Neural cell (in vitro differentiated cells): ENCODE measurements around the gene PTGIS. TPM values are rescaled to one million over a fixed set of nuclear protein-coding genes. Genes with fewer than 3 reads are reported as not detected.

ENCODE experiments used
- H2AFZ ChIP-seq: fragments of 200-600, 300-800 bp; sonication (generic), shearing (Covaris generic); 2 replicates; pipeline ENCODE4 v1.6.0; 2014; ENCODE audit warnings: low read depth, mild to moderate bottlenecking, antibody characterized with exemption, low read length, moderate library complexity
- H3F3A ChIP-seq: fragments of 200-600 bp; shearing (Covaris generic); 2 replicates; pipeline ENCODE4 v1.6.1; 2016; ENCODE audit warnings: mild to moderate bottlenecking, moderate library complexity, mixed read lengths, antibody characterized with exemption, low read length; ENCODE audit not compliant: insufficient read depth, poor library complexity, severe bottlenecking
- H3K27ac ChIP-seq: fragments of 200-600, 300-800 bp; sonication (generic), shearing (Covaris generic); 2 replicates; pipeline ENCODE4 v1.5.1; 2014; ENCODE audit warnings: mild to moderate bottlenecking, low read length, moderate library complexity
- H3K27me3 ChIP-seq: fragments of 300-800, 200-600 bp; sonication (generic), shearing (Covaris generic); 2 replicates; pipeline ENCODE4 v1.6.0; 2014; ENCODE audit warnings: mild to moderate bottlenecking, low read depth, low read length, moderate library complexity; ENCODE audit not compliant: insufficient read depth
- H3K36me3 ChIP-seq: fragments of 300-800, 200-600 bp; sonication (generic), shearing (Covaris generic); 2 replicates; pipeline ENCODE4 v1.5.1; 2014; ENCODE audit warnings: mild to moderate bottlenecking, antibody characterized with exemption, low read length, moderate library complexity; ENCODE audit not compliant: insufficient read depth
- H3K4me2 ChIP-seq: fragments of 300-800, 200-600 bp; sonication (generic), shearing (Covaris generic); 2 replicates; pipeline ENCODE4 v1.6.0; 2014; ENCODE audit warnings: mild to moderate bottlenecking, low read length
- H3K4me3 ChIP-seq: fragments of 300-800, 200-600 bp; sonication (generic), shearing (Covaris generic); 2 replicates; pipeline ENCODE4 v1.5.1; 2014; ENCODE audit warnings: mild to moderate bottlenecking, low read length, moderate library complexity
- H3K79me2 ChIP-seq: fragments of 200-600 bp; shearing (Covaris generic); replicated peaks from 2 replicates; pipeline ENCODE4 v1.6.0; 2014; ENCODE audit warnings: mild to moderate bottlenecking, low read length, moderate library complexity; ENCODE audit not compliant: insufficient read depth
- H3K9ac ChIP-seq: fragments of 300-800, 200-600 bp; sonication (generic), shearing (Covaris generic); 2 replicates; pipeline ENCODE4 v1.6.1; 2016; ENCODE audit warnings: mild to moderate bottlenecking, low read length, mixed read lengths
- H3K9me2 ChIP-seq: fragments of 200-600 bp; shearing (Covaris generic); 2 replicates; pipeline ENCODE4 v1.6.1; 2016; ENCODE audit warnings: mild to moderate bottlenecking, low read length, mixed read lengths; ENCODE audit not compliant: insufficient read depth
- H3K9me3 ChIP-seq: fragments of 200-600, 300-800 bp; sonication (generic), shearing (Covaris generic); 2 replicates; pipeline ENCODE4 v1.6.1; 2016; ENCODE audit warnings: mild to moderate bottlenecking, mixed run types, low read length, moderate library complexity, mixed read lengths
- H4K20me1 ChIP-seq: fragments of 200-600 bp; shearing (Covaris generic); 2 replicates; pipeline ENCODE4 v1.6.1; 2016; ENCODE audit warnings: mild to moderate bottlenecking, mixed run types; ENCODE audit not compliant: insufficient read depth
- EP300 ChIP-seq: fragments of 450-650 bp; conservative IDR thresholded peaks from 2 replicates; pipeline ENCODE4 v1.6.1; 2014; ENCODE audit warnings: antibody characterized with exemption, mild to moderate bottlenecking, moderate library complexity; ENCODE audit not compliant: poor library complexity, severe bottlenecking
- EZH2 ChIP-seq: fragments of 200-600, 300-800 bp; shearing (Covaris generic), sonication (generic); IDR thresholded peaks from 2 replicates; pipeline ENCODE4 v1.6.1; 2014; ENCODE audit warnings: antibody characterized with exemption, low read length, borderline replicate concordance, mild to moderate bottlenecking; ENCODE audit not compliant: insufficient read depth, poor library complexity, severe bottlenecking
- MXI1 ChIP-seq: fragments of 450-650 bp; conservative IDR thresholded peaks from 2 replicates; pipeline ENCODE4 v1.6.1; 2014; ENCODE audit warnings: antibody characterized with exemption, mild to moderate bottlenecking; ENCODE audit not compliant: poor library complexity, severe bottlenecking
- POLR2AphosphoS5 ChIP-seq: IDR thresholded peaks from 2 replicates; pipeline ENCODE4 v1.6.1; 2012
- RAD21 ChIP-seq: fragments of 450-650 bp; conservative IDR thresholded peaks from 2 replicates; pipeline ENCODE4 v1.6.1; 2014; ENCODE audit warnings: antibody characterized with exemption, mild to moderate bottlenecking, moderate library complexity
- SMC3 ChIP-seq: fragments of 450-650 bp; conservative IDR thresholded peaks from 2 replicates; pipeline ENCODE4 v1.6.1; 2014; ENCODE audit warnings: antibody characterized with exemption, mild to moderate bottlenecking, moderate library complexity; ENCODE audit not compliant: poor library complexity
- TAF1 ChIP-seq: IDR thresholded peaks from 2 replicates; pipeline ENCODE4 v1.6.1; 2012; ENCODE audit warnings: low read depth
- polyA plus RNA-seq: library from polyadenylated mRNA; depleted of rRNA; stranded (reverse); fragments of >200 nt; gene quantifications from 2 replicates; pipeline ENCODE4 v1.2.3, GENCODE V29; 2014
- TF ChIP-seq, protein P1 (sequence below): fragments of 450-650 bp; IDR thresholded peaks from 2 replicates; pipeline ENCODE4 v1.5.1; 2014; ENCODE audit warnings: antibody characterized with exemption, mild to moderate bottlenecking, moderate library complexity; ENCODE audit not compliant: poor library complexity, severe bottlenecking
- TF ChIP-seq, protein P2 (sequence below): IDR thresholded peaks from 2 replicates; pipeline ENCODE4 v1.6.1; 2012; ENCODE audit warnings: borderline replicate concordance

The PTGIS gene
- polyA plus RNA-seq, 1 donor from 2014 or later: 3.2 TPM

DNA sequence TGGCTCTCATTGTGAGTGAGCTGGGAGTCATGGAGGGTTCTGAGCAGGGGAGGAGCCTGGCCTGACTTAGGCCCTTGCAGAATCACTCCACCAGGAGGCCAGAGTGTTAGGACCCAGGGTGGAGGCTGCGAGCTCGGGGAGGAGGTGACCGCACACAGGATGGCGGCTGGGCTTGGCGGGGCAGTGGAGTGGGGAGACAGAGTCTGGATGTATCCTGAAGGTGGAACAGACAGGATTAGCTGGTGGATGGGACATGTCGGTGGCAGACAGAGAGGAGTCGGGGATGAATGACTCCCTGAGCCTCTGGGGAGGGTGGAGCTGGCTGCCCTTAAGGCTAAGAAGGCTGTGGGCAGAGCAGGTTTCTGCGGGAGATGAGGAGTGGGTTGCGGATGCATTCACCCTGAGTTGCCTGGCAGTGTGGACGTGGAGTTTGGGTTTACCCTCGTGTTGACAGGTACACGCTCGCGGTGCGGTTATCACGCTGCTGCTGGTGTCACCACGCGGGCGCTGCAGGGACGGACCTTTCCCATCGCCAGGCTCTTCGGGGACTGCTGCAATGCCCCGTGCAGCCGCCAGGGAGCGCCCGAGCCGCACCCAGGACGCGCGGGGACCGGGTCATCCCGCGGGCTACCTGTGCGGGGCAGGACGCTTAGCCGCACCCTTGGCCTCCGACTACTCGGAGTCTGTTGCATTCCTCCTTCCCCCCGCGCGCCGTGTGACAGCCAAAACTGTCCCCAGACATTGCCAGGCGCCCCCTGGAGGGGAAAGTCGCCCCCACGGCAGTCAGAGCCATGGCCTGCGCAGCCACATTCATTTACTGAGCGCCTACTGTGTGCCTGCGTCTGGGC, 43.0 kb upstream of the PTGIS start:
- Histone ChIP-seq H2AFZ (no peak overlapping the region), H3K27me3 (no peaks in the 10 kb centered on the region), H3K9me2 (no peaks in the 10 kb centered on the region), H4K20me1 (no peaks in the 10 kb centered on the region), H3K4me2 (no peak overlapping the region), H3K9me3 (no peaks in the 10 kb centered on the region), H3K36me3 (no peaks in the 10 kb centered on the region), H3K9ac (no peak overlapping the region), H3K4me3 (peak overlapping the region; percentile 52), H3K79me2 (no peaks in the 10 kb centered on the region), H3K27ac (no peak overlapping the region), H3F3A (no peaks in the 10 kb centered on the region)
- TF ChIP-seq EZH2 (no peak), SMC3 (peak; percentile 96), EP300 (no peak), MXI1 (peak; percentile 32), TAF1 (no peak), POLR2AphosphoS5 (no peak), RAD21 (peak; percentile 93)
- TF ChIP-seq, protein P1, sequence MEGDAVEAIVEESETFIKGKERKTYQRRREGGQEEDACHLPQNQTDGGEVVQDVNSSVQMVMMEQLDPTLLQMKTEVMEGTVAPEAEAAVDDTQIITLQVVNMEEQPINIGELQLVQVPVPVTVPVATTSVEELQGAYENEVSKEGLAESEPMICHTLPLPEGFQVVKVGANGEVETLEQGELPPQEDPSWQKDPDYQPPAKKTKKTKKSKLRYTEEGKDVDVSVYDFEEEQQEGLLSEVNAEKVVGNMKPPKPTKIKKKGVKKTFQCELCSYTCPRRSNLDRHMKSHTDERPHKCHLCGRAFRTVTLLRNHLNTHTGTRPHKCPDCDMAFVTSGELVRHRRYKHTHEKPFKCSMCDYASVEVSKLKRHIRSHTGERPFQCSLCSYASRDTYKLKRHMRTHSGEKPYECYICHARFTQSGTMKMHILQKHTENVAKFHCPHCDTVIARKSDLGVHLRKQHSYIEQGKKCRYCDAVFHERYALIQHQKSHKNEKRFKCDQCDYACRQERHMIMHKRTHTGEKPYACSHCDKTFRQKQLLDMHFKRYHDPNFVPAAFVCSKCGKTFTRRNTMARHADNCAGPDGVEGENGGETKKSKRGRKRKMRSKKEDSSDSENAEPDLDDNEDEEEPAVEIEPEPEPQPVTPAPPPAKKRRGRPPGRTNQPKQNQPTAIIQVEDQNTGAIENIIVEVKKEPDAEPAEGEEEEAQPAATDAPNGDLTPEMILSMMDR: peak; percentile 99
- TF ChIP-seq, protein P2, sequence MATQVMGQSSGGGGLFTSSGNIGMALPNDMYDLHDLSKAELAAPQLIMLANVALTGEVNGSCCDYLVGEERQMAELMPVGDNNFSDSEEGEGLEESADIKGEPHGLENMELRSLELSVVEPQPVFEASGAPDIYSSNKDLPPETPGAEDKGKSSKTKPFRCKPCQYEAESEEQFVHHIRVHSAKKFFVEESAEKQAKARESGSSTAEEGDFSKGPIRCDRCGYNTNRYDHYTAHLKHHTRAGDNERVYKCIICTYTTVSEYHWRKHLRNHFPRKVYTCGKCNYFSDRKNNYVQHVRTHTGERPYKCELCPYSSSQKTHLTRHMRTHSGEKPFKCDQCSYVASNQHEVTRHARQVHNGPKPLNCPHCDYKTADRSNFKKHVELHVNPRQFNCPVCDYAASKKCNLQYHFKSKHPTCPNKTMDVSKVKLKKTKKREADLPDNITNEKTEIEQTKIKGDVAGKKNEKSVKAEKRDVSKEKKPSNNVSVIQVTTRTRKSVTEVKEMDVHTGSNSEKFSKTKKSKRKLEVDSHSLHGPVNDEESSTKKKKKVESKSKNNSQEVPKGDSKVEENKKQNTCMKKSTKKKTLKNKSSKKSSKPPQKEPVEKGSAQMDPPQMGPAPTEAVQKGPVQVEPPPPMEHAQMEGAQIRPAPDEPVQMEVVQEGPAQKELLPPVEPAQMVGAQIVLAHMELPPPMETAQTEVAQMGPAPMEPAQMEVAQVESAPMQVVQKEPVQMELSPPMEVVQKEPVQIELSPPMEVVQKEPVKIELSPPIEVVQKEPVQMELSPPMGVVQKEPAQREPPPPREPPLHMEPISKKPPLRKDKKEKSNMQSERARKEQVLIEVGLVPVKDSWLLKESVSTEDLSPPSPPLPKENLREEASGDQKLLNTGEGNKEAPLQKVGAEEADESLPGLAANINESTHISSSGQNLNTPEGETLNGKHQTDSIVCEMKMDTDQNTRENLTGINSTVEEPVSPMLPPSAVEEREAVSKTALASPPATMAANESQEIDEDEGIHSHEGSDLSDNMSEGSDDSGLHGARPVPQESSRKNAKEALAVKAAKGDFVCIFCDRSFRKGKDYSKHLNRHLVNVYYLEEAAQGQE: no peak

DNA sequence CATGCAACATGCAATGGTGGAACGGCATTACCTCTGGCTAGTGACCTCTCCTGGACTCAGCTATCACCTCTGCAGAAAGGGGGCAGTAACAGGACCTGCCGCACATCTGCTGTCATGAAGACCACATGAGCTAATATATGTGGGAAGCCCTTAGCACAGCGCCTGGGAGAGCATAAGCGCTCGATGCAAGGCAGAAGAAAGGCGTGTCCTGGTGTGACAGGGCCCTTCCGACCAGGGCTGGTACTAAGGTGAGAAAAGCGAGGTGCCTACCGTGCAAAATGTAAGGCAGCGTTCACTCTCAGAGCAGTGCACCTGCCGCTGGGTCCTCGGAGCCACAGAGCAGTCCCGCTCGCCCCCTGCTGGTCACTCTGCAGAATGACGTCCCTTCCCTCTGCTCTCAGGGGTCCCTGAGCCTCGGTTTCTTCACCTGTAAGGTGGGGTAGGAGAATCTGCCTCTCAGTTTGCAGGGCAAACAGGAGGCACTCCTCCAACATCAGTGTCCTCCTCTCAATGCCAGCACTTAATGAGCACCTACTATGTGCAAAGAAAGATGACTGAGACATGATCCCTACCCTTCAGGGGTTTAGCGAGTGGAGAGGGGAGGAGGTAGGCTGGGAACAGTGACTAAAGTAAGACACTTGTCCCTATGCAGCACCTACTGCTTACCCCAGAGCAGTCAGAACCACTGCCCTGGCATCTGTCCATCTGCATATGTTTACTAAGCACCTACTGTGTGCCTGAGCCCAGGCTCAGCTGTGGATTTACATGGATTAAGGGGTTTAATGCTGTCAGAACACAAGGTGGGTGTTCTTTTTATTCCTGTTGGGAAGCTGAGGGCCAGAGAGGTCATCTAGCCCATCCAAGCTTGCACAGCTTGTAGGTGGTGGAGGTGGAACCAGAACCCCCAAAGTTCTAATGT, 41.1 kb upstream of the PTGIS start:
- Histone ChIP-seq H3K9ac (no peak overlapping the region), H4K20me1 (no peaks in the 10 kb centered on the region), H3K4me2 (peak overlapping the region; percentile 11), H3K27me3 (no peaks in the 10 kb centered on the region), H3K9me3 (no peaks in the 10 kb centered on the region), H3K27ac (no peak overlapping the region), H2AFZ (no peak overlapping the region), H3F3A (no peaks in the 10 kb centered on the region), H3K4me3 (peak overlapping the region; percentile 55), H3K79me2 (no peaks in the 10 kb centered on the region), H3K9me2 (no peaks in the 10 kb centered on the region), H3K36me3 (no peaks in the 10 kb centered on the region)
- TF ChIP-seq, protein P2: no peak
- TF ChIP-seq EZH2 (no peak), SMC3 (peak; percentile 88), RAD21 (peak; percentile 88)
- TF ChIP-seq, protein P1: peak; percentile 93
